CD8-positive, alpha-beta memory T cell (primary cell): Measurements from ENCODE around the gene CHCHD6. TPM values are rescaled to one million over a fixed set of nuclear protein-coding genes. Genes with fewer than 3 reads are reported as not detected.

ENCODE experiments used
- CTCF ChIA-PET: fragments of 350-600 bp; sonication (Branson Sonifier 250); formaldehyde crosslinking; loops from one replicate; lab custom pipeline; 2021; ENCODE audit warnings: antibody characterized with exemption; lab: Charles Lee
- POLR2A ChIA-PET: fragments of 350-600 bp; sonication (Branson Sonifier 250); formaldehyde crosslinking; loops from one replicate; lab custom pipeline; 2021; ENCODE audit warnings: antibody characterized with exemption; lab: Charles Lee
- DNase-seq, 5 donors: peaks; one replicate each; pipeline versions ENCODE4 v3.0.0 to v3.0.0-alpha.2; 2020 to 2022; ENCODE audit warnings: mixed read lengths in 1 of 5
- H3K27ac ChIP-seq: one replicate; pipeline ENCODE4 v1.7.0; 2013; ENCODE audit warnings: low read depth, mild to moderate bottlenecking, low read length, moderate library complexity
- H3K27me3 ChIP-seq: 2 replicates; pipeline ENCODE4 v1.7.0; 2013; ENCODE audit warnings: low read length, mild to moderate bottlenecking; ENCODE audit not compliant: insufficient read depth, poor library complexity, severe bottlenecking
- H3K36me3 ChIP-seq: 2 replicates; pipeline ENCODE4 v1.7.0; 2013; ENCODE audit warnings: mild to moderate bottlenecking, low read length, moderate library complexity; ENCODE audit not compliant: insufficient read depth
- H3K4me1 ChIP-seq: 2 replicates; pipeline ENCODE4 v1.7.0; 2013; ENCODE audit warnings: mild to moderate bottlenecking, low read length, moderate library complexity; ENCODE audit not compliant: insufficient read depth
- H3K4me3 ChIP-seq: 2 replicates; pipeline ENCODE4 v1.7.0; 2013; ENCODE audit warnings: mild to moderate bottlenecking, low read length
- H3K9me3 ChIP-seq: 2 replicates; pipeline ENCODE4 v1.7.0; 2013; ENCODE audit warnings: mild to moderate bottlenecking, low read length
- H3K27ac Mint-ChIP-seq, 8 donors: one replicate each; pipeline ENCODE4 v1.8.0; 2020 to 2021; ENCODE audit warnings: mixed read lengths in 8 of 8, mild to moderate bottlenecking in 6 of 8, inconsistent platforms in 3 of 8, moderate library complexity in 3 of 8
- H3K27me3 Mint-ChIP-seq, 2 donors: one replicate each; pipeline ENCODE4 v1.8.0; 2020 to 2021; ENCODE audit warnings: mixed read lengths in 2 of 2, mild to moderate bottlenecking in 1 of 2, moderate library complexity in 1 of 2
- H3K36me3 Mint-ChIP-seq, 3 donors: one replicate each; pipeline ENCODE4 v1.8.0; 2020 to 2021; ENCODE audit warnings: mixed read lengths in 3 of 3, inconsistent platforms in 1 of 3, mild to moderate bottlenecking in 1 of 3
- H3K4me1 Mint-ChIP-seq, 3 donors: one replicate each; pipeline ENCODE4 v1.8.0; 2020 to 2021; ENCODE audit warnings: mixed read lengths in 3 of 3, inconsistent platforms in 1 of 3, mild to moderate bottlenecking in 1 of 3
- H3K4me3 Mint-ChIP-seq, 7 donors: one replicate each; pipeline ENCODE4 v1.8.0; 2020 to 2021; ENCODE audit warnings: mixed read lengths in 7 of 7, mild to moderate bottlenecking in 6 of 7, moderate library complexity in 4 of 7, inconsistent platforms in 2 of 7
- H3K9me3 Mint-ChIP-seq, 5 donors: one replicate each; pipeline ENCODE4 v1.8.0; 2020 to 2022; ENCODE audit warnings: mixed read lengths in 5 of 5, mild to moderate bottlenecking in 3 of 5, moderate library complexity in 2 of 5, inconsistent platforms in 1 of 5
- polyA plus RNA-seq: library from polyadenylated mRNA; unstranded; fragments of 300-500 nt; fragmentation: Illumina TruSeq; gene quantifications from one replicate; pipeline ENCODE4 v1.2.3, GENCODE V29; 2021
- total RNA-seq, 2 experiments: library from RNA; stranded (reverse); gene quantifications; one replicate each; pipeline ENCODE4 v1.2.3, GENCODE V29; 2021

Gene CHCHD6
- total and polyA plus RNA-seq, 3 experiments from 2014 or later, result 12.0 to 16.7 (median 15.0) TPM

- H3K4me3 Mint-ChIP-seq, result peak overlapping the region in 1 of 7 donors; percentile 87
Measured at GRCh38 chr3:126980266-126980811, 276.3 kb downstream of the CHCHD6 start.

GRCh38 chr3:126982126-126982470, 278.1 kb downstream of the CHCHD6 start:
- H3K9me3 Mint-ChIP-seq, result no peaks in the 10 kb centered on the region
- DNase-seq, result peak in 3 of 5 donors; percentile 52 to 72 (median 63)
- Histone ChIP-seq H3K4me1 (peaks cover 10% of the 10 kb centered on the region), H3K27me3 (no peaks in the 10 kb centered on the region), H3K36me3 (no peaks in the 10 kb centered on the region), H3K9me3 (no peaks in the 10 kb centered on the region), H3K4me3 (peak overlapping the region; percentile 86), H3K27ac (peak overlapping the region; percentile 75)
- ChIA-PET POLR2A (interaction anchor here (0.7 kb wide), 1 partner anchor 273 kb away, joined by 3 read pairs; no protein-coding TSS in a partner anchor), CTCF (interaction anchor here (1.0 to 3.0 kb wide), 10 partner anchors 10 to 565 kb away, joined by 3 to 27 read pairs (median 3); partner anchors contain the start of gene CHCHD6)
- H3K36me3 Mint-ChIP-seq, result no peaks in the 10 kb centered on the region
- H3K27ac Mint-ChIP-seq, result peak overlapping the region; percentile 94 to 99 (median 97)
- H3K4me3 Mint-ChIP-seq, result peak overlapping the region; percentile 84 to 93 (median 89)
- peaks cover 11 to 18% (median 12%) of the 10 kb centered on the region in 3 donors for H3K4me1 Mint-ChIP-seq
- peaks cover 2 to 9% of the 10 kb centered on the region in 2 donors for H3K27me3 Mint-ChIP-seq

More at GRCh38 chr3:126980266-126980811, 276.3 kb downstream of the CHCHD6 start:
- Histone ChIP-seq H3K4me1 (peaks cover 10% of the 10 kb centered on the region), H3K36me3 (no peaks in the 10 kb centered on the region), H3K27ac (no peak overlapping the region), H3K4me3 (no peak overlapping the region), H3K27me3 (no peaks in the 10 kb centered on the region), H3K9me3 (no peaks in the 10 kb centered on the region)
- Mint-ChIP-seq H3K27me3 (peaks cover 9 to 13% of the 10 kb centered on the region in 2 donors), H3K27ac (peak overlapping the region in 1 of 8 donors; percentile 96), H3K36me3 (peaks cover 0 to 3% (median 0%) of the 10 kb centered on the region in 3 donors), H3K4me1 (peaks cover 11 to 17% (median 12%) of the 10 kb centered on the region in 3 donors), H3K9me3 (peaks cover 0 to 2% (median 0%) of the 10 kb centered on the region in 5 donors)
- no peak for DNase-seq
- ChIA-PET POLR2A (no interaction called here), CTCF (no interaction called here)

- Histone ChIP-seq H3K36me3 (no peaks in the 10 kb centered on the region), H3K4me1 (peaks cover 10% of the 10 kb centered on the region), H3K4me3 (peak within 1 kb of the TSS; percentile 86), H3K27ac (peak within 1 kb of the TSS; percentile 75), H3K9me3 (no peaks in the 10 kb centered on the region), H3K27me3 (no peaks in the 10 kb centered on the region)
- CTCF ChIA-PET, result interaction anchor here (1.0 to 3.0 kb wide), 10 partner anchors 10 to 564 kb away, joined by 3 to 27 read pairs (median 3); partner anchors contain the start of gene CHCHD6
- Mint-ChIP-seq H3K36me3 (no peaks in the 10 kb centered on the region), H3K27ac (peak within 1 kb of the TSS; percentile 94 to 99 (median 97)), H3K27me3 (peaks cover 2 to 9% of the 10 kb centered on the region in 2 donors), H3K4me1 (peaks cover 11 to 21% (median 12%) of the 10 kb centered on the region in 3 donors), H3K4me3 (peak within 1 kb of the TSS; percentile 84 to 93 (median 89)), H3K9me3 (no peaks in the 10 kb centered on the region)
- POLR2A ChIA-PET, result interaction anchor here (0.7 kb wide), 1 partner anchor 274 kb away, joined by 3 read pairs; no protein-coding TSS in a partner anchor
- DNase-seq, result peak; percentile 84 to 95 (median 90)
Measured at GRCh38 chr3:126982471-126983175, 278.6 kb downstream of the CHCHD6 start, which contains the start of gene PLXNA1. Gene PLXNA1 (plus strand): TSS chr3:126983115. CDS start chr3:126988594, 5,479 bp downstream.

GRCh38 chr3:126983276-126983652, 279.2 kb downstream of the CHCHD6 start:
- POLR2A ChIA-PET, result no interaction called here
- Histone ChIP-seq H3K36me3 (no peaks in the 10 kb centered on the region), H3K4me3 (no peak overlapping the region), H3K27me3 (no peaks in the 10 kb centered on the region), H3K4me1 (peaks cover 10% of the 10 kb centered on the region), H3K27ac (no peak overlapping the region), H3K9me3 (no peaks in the 10 kb centered on the region)
- CTCF ChIA-PET, result interaction anchor here (1.2 to 3.0 kb wide), 2 partner anchors 11 to 12 kb away, joined by 4 to 27 read pairs; no protein-coding TSS in a partner anchor
- Mint-ChIP-seq H3K27ac (no peak overlapping the region), H3K27me3 (peaks cover 0 to 4% of the 10 kb centered on the region in 2 donors), H3K4me3 (no peak overlapping the region), H3K4me1 (peaks cover 11 to 21% (median 12%) of the 10 kb centered on the region in 3 donors), H3K36me3 (no peaks in the 10 kb centered on the region), H3K9me3 (no peaks in the 10 kb centered on the region)
- DNase-seq, result peak in 2 of 5 donors; percentile 13 to 21

GRCh38 chr3:126983653-126984390, 279.8 kb downstream of the CHCHD6 start:
- Histone ChIP-seq H3K4me3 (peak overlapping the region; percentile 39), H3K4me1 (peaks cover 10% of the 10 kb centered on the region), H3K27ac (no peak overlapping the region), H3K9me3 (no peaks in the 10 kb centered on the region), H3K36me3 (no peaks in the 10 kb centered on the region), H3K27me3 (no peaks in the 10 kb centered on the region)
- H3K27ac Mint-ChIP-seq, result no peak overlapping the region
- no peaks in the 10 kb centered on the region for H3K27me3 Mint-ChIP-seq
- peaks cover 0 to under 1% (median 0%) of the 10 kb centered on the region in 3 donors for H3K36me3 Mint-ChIP-seq
- H3K9me3 Mint-ChIP-seq, result no peaks in the 10 kb centered on the region
- CTCF ChIA-PET, result interaction anchor here (1.2 to 3.0 kb wide), 2 partner anchors 11 to 12 kb away, joined by 4 to 27 read pairs; no protein-coding TSS in a partner anchor
- peak overlapping the region in 4 of 7 donors; percentile 29 to 83 (median 60) for H3K4me3 Mint-ChIP-seq
- POLR2A ChIA-PET, result no interaction called here
- peak in 4 of 5 donors; percentile 28 to 66 (median 41) for DNase-seq
- H3K4me1 Mint-ChIP-seq, result peaks cover 11 to 21% (median 12%) of the 10 kb centered on the region in 3 donors

- Histone ChIP-seq H3K4me1 (peaks cover 10% of the 10 kb centered on the region), H3K36me3 (no peaks in the 10 kb centered on the region), H3K9me3 (no peaks in the 10 kb centered on the region), H3K4me3 (peak overlapping the region; percentile 39), H3K27ac (no peak overlapping the region), H3K27me3 (no peaks in the 10 kb centered on the region)
- H3K9me3 Mint-ChIP-seq, result no peaks in the 10 kb centered on the region
- POLR2A ChIA-PET, result no interaction called here
- H3K36me3 Mint-ChIP-seq, result peaks cover 0 to 7% (median 2%) of the 10 kb centered on the region in 3 donors
- peak overlapping the region in 6 of 7 donors; percentile 29 to 83 (median 60) for H3K4me3 Mint-ChIP-seq
- peaks cover 11 to 21% (median 12%) of the 10 kb centered on the region in 3 donors for H3K4me1 Mint-ChIP-seq
- CTCF ChIA-PET, result interaction anchor here (1.2 to 3.0 kb wide), 2 partner anchors 11 to 12 kb away, joined by 4 to 27 read pairs; no protein-coding TSS in a partner anchor
- DNase-seq, result no peak
- H3K27me3 Mint-ChIP-seq, result no peaks in the 10 kb centered on the region
- H3K27ac Mint-ChIP-seq, result peak overlapping the region in 2 of 8 donors; percentile 55 to 63
Measured at GRCh38 chr3:126984391-126985131, 280.5 kb downstream of the CHCHD6 start.
